Upper lobe of left lung (tissue), 6 donors: Measurements from ENCODE around the gene TCEAL3. TPM values are rescaled to one million over a fixed set of nuclear protein-coding genes. Genes with fewer than 3 reads are reported as not detected.

ENCODE experiments used
- ATAC-seq, 2 donors: fragments of 200-7000 bp; cut with Tn5 transposase; one replicate each; pipeline ENCODE4 v1.9.1; 2022; ENCODE audit warnings: mild to moderate bottlenecking in 2 of 2, moderate library complexity in 2 of 2; ENCODE audit not compliant: low FRiP score in 2 of 2
- DNase-seq, 2 donors: peaks; one replicate each; pipeline ENCODE4 v3.0.0-alpha.2; 2019 to 2020
- H3K27ac ChIP-seq, 4 donors: fragments of 200-600 bp; sonication (generic); one replicate each; pipeline ENCODE4 v1.5.1; 2016 to 2019
- H3K27me3 ChIP-seq, 4 donors: fragments of 200-600 bp; sonication (generic); one replicate each; pipeline ENCODE4 v1.5.1; 2017 to 2019
- H3K36me3 ChIP-seq, 4 donors: fragments of 200-600 bp; sonication (generic); one replicate each; pipeline ENCODE4 v1.5.1; 2016 to 2019
- H3K4me1 ChIP-seq, 4 donors: fragments of 200-600 bp; sonication (generic); one replicate each; pipeline ENCODE4 v1.5.1; 2018 to 2019
- H3K4me3 ChIP-seq, 4 donors: fragments of 200-600 bp; sonication (generic); one replicate each; pipeline ENCODE4 v1.5.1; 2017 to 2019; ENCODE audit warnings: mild to moderate bottlenecking in 2 of 4, moderate library complexity in 1 of 4
- H3K9me3 ChIP-seq, 4 donors: fragments of 200-600 bp; sonication (generic); one replicate each; pipeline ENCODE4 v1.5.1; 2018 to 2019
- CTCF ChIP-seq, 6 experiments: fragments of 450-650 bp in 4 of 6; fragments of 200-600 bp in 2 of 6; sonication (generic) in 2 of 6; IDR thresholded peaks; one replicate each; pipeline ENCODE4 v1.5.1; 2016 to 2019; ENCODE audit warnings: antibody characterized with exemption in 6 of 6
- EP300 ChIP-seq, 4 donors: sonication (generic); formaldehyde crosslinking; IDR thresholded peaks; one replicate each; pipeline ENCODE4 v1.5.1; 2017; ENCODE audit warnings: antibody characterized with exemption in 4 of 4, control low read depth in 2 of 4
- POLR2A ChIP-seq, 4 donors: fragments of 450-650 bp; IDR thresholded peaks; one replicate each; pipeline ENCODE4 v1.5.1; 2016 to 2017; ENCODE audit warnings: antibody characterized with exemption in 4 of 4, mild to moderate bottlenecking in 2 of 4
- POLR2AphosphoS5 ChIP-seq, 2 donors: sonication (generic); formaldehyde crosslinking; IDR thresholded peaks; one replicate each; pipeline ENCODE4 v1.5.1; 2017; ENCODE audit warnings: antibody characterized with exemption in 2 of 2
- WGBS, 2 donors: methylation state at CpG; one replicate each; pipeline ENCODE4 v1.1.5; 2017 to 2018; 5-methylcytosine and 5-hydroxymethylcytosine counted together
- total RNA-seq, 6 donors: library from RNA; depleted of rRNA in 4 of 6; stranded (reverse); fragments of >200 nt in 4 of 6; gene quantifications; one replicate each; pipeline versions ENCODE4 v1.1.0 to v1.2.1, GENCODE V29; 2016 to 2021
- donor health status: DM: no; HTN: no; CAD: no; lungs with moderate emphysema.
- donor health status: DM: no; HTN: yes; CAD: no; lungs with severe emphysema.

The TCEAL3 gene
- total RNA-seq, 6 donors from 2014 or later = 17.8 to 27.9 (median 25.2) TPM

GRCh38 chrX:103628386-103629317 is 20.9 kb downstream of the TCEAL3 start, which contains the start of gene TCEAL1:
TCEAL1 (plus strand) TSS chrX:103628975; CDS start chrX:103629917, 942 bp downstream.
- no peaks in the 10 kb centered on the region for H3K36me3 ChIP-seq
- DNase-seq (peak; percentile 66 to 79), ATAC-seq (peak; percentile 29 to 82)
- peak within 1 kb of the TSS; percentile 80 to 91 (median 84) for H3K27ac ChIP-seq
- H3K4me1 ChIP-seq = peaks cover 0 to 14% (median 0%) of the 10 kb centered on the region in 4 donors
- no peak for TF ChIP-seq POLR2AphosphoS5 (IDR thresholded peaks at IDR 0.05)
- no peak for TF ChIP-seq EP300 (IDR thresholded peaks at IDR 0.05)
- TF ChIP-seq CTCF (IDR thresholded peaks at IDR 0.05) = no peak
- TF ChIP-seq POLR2A (IDR thresholded peaks at IDR 0.05) = peak in 2 of 4 donors; percentile 32 to 45
- no peaks in the 10 kb centered on the region for H3K9me3 ChIP-seq
- H3K4me3 ChIP-seq = peak within 1 kb of the TSS; percentile 46 to 77 (median 58)
- H3K27me3 ChIP-seq = no peaks in the 10 kb centered on the region
- 5 to 17% methylated on average over 10 to 32 of the region's 32 CpGs for WGBS, 2 donors

GRCh38 chrX:103629318-103630170 is 21.8 kb downstream of the TCEAL3 start:
- Histone ChIP-seq H3K27me3 (no peaks in the 10 kb centered on the region), H3K36me3 (no peaks in the 10 kb centered on the region), H3K4me1 (peaks cover 0 to 14% (median 0%) of the 10 kb centered on the region in 4 donors), H3K9me3 (no peaks in the 10 kb centered on the region), H3K27ac (peak overlapping the region; percentile 80 to 91 (median 84)), H3K4me3 (peak overlapping the region; percentile 46 to 77 (median 58))
- ATAC-seq = peak; percentile 87 to 95
- peak; percentile 62 to 85 for DNase-seq
- TF ChIP-seq POLR2AphosphoS5 (IDR thresholded peaks at IDR 0.05) = peak in 1 of 2 donors; percentile 63
- peak in 1 of 6 experiments; percentile 38 for TF ChIP-seq CTCF (IDR thresholded peaks at IDR 0.05)
- peak in 2 of 4 donors; percentile 51 to 52 for TF ChIP-seq POLR2A (IDR thresholded peaks at IDR 0.05)
- TF ChIP-seq EP300 (IDR thresholded peaks at IDR 0.05) = no peak
- WGBS, 2 donors = 2 to 21% methylated on average over 10 to 49 of the region's 49 CpGs

- DNase-seq (no peak), ATAC-seq (no peak)
- Histone ChIP-seq H3K4me1 (peaks cover 0 to 11% (median 0%) of the 10 kb centered on the region in 4 donors), H3K4me3 (peak overlapping the region in 3 of 4 donors; percentile 46 to 77 (median 69)), H3K27me3 (no peaks in the 10 kb centered on the region), H3K9me3 (no peaks in the 10 kb centered on the region), H3K27ac (peak overlapping the region; percentile 80 to 91 (median 84)), H3K36me3 (no peaks in the 10 kb centered on the region)
- TF ChIP-seq POLR2AphosphoS5 (IDR thresholded peaks at IDR 0.05) (no peak), CTCF (IDR thresholded peaks at IDR 0.05) (peak in 1 of 6 experiments; percentile 19)
- WGBS, 2 donors = 13 to 48% methylated on average over 6 of the region's 6 CpGs
Observed at GRCh38 chrX:103630171-103630511, 22.4 kb downstream of the TCEAL3 start.

GRCh38 chrX:103631145-103631544 is 23.4 kb downstream of the TCEAL3 start:
- TF ChIP-seq EP300 (IDR thresholded peaks at IDR 0.05) = no peak
- TF ChIP-seq CTCF (IDR thresholded peaks at IDR 0.05) = no peak
- WGBS, 2 donors = 91% methylated on average over 5 of the region's 5 CpGs; no CpG with 5 or more reads in 1 of the 2 donors
- peaks cover 0 to 3% (median 0%) of the 10 kb centered on the region in 4 donors for H3K4me1 ChIP-seq
- no peak overlapping the region for H3K4me3 ChIP-seq
- H3K27ac ChIP-seq = no peak overlapping the region
- H3K9me3 ChIP-seq = no peaks in the 10 kb centered on the region
- DNase-seq (no peak), ATAC-seq (no peak)
- no peaks in the 10 kb centered on the region for H3K36me3 ChIP-seq
- H3K27me3 ChIP-seq = no peaks in the 10 kb centered on the region
